GM19035 (cell line): ENCODE measurements around the gene HADHB.

Experiments used
- ATAC-seq: cut with Tn5 transposase; IDR thresholded peaks from one replicate; pipeline ENCODE4 v1.9.1; 2021; ENCODE audit not compliant: unreplicated experiment

The HADHB gene

DNA sequence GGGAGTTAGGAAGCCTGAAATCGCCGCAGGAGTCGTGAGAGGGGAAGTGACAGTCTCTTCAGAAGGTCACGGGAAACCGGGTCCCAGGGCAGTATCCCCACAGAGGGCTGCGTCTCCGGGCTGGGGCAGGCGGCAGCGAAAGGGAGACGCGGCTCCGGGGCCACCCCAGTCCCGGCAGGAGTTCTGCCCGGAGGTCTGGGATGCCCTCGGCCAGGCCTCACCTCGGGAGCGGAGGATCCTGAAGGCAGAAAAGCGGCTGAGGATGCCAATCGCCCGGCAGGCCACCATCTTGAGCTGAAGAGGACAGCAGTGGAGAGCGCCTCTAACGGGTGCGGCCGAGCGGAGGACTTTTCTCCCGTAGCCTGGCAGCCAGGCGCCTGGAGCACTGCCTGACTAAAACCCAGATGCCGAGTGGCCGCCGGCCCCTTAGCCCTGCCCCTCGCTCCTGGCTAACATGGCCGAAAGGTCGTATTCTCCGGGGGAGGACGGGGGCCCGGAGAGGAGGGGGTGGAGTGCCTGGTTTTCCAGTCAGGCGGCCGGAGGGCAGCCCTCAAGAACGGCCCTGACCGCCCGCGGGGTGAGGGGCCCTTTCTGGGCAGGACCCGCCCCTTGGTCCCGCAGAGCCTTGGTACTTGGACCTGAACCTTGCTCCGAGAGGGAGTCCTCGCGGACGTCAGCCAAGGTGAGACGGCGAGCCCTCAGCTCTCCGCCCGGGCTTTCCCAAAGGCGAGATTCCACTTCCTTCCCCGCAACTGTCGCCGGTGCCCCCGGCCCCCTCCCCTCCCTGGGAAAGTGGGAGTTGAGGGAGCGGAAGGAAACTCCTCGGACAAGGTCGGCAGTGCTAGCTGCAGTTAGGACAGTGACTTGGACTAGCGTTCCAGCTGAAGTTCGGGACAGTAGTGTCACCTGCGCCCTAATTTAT, at the start of gene HADHB, which contains the start of gene HADHA:
Gene HADHB (plus strand): TSS at position 631 of the 922 bp plus-strand sequence. CDS start 9,316 bp downstream, outside the sequence.
Gene HADHA (minus strand): TSS at position 324 of the 922 bp plus-strand sequence. CDS start 36 bp downstream, at position 288.
- peak; percentile 69 for ATAC-seq

DNA sequence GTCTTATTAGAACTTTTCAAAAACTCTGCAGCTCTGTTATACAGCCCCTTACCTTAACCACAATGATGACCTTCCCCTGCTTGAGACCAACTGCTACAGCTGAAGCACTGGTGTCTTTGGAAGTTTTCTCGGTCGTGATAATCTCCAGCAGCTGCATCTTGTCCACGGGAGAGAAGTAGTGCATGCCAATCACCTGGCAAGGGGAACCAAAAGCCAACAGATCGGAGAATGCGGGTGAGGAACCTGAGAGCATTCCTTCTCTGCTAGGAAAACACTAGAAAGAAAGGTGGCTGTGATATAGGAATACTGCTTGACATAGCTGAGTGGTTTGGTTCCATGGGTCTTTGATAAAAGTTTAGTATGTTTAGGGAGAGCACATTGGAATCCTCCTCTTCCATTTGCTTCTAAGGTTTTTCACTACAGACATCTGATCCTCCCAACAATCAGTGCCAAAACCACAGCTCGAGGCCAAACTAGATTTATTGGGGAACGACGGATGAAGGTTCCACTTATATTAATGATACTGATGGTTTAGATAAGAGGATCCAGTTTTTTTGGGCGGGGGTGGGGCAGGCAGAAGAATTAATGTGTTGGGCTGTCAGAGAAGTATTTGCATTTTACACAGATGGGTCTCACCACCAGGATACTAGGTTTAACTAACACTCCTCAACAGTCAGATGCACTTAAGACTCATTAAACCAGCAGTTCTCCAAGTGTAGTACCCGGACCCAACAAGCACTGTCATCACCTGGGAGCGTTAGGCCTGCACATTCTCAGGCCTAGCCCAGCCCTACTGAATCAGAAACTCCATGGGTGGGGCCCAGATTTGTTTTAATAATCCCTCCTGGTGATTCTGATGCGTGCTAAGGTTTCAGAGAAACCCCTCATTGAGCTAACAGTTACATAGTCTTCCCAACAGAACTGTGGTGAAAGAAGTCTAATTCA, 49.4 kb upstream of the HADHB start:
- ATAC-seq, result no peak

GRCh38 chr2:26196683-26197418, 47.9 kb upstream of the HADHB start:
- no peak for ATAC-seq

- no peak for ATAC-seq
Measured at GRCh38 chr2:26197516-26197915, 47.2 kb upstream of the HADHB start.

GRCh38 chr2:26202981-26203490, 41.7 kb upstream of the HADHB start:
- no peak for ATAC-seq

DNA sequence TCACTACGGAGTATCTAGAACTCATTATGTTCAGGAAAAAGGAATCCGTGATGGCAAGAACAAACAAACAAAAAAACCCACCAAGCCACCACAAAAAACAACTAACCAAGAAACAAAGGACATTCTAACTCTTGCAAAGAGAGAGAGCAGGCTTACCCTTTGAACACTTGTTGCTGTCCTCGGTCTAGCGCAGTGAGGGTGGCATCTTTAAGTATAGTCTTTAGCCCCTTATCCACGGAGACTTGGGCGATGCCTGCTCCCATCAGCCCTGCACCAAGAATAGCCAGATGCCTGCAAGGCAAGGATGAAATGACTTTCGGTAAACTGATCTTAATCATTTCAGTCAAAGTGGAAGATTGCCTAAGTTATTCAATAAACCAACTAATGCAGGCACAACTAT, 40.8 kb upstream of the HADHB start:
- ATAC-seq, result no peak

- ATAC-seq, result no peak
Measured at GRCh38 chr2:26212011-26212410, 32.7 kb upstream of the HADHB start.

DNA sequence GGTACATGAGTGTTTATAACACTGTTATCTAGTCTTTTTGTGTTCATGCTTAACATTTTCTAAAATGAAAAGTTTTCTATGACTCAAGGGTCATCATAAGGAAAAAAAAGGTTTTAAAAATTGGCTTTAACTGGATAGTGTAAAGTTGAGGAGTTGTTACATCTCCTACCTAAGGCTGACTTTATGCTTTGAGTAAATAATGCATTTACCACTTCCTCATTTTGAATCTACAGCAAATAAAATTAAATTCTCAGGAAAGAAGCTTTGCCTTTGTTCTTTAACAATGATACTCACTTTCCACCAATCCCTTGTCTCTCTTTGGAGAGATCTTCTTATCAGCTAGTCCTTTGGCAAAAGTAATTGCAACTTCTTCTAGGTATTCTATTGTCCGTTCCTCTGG, 30.0 kb upstream of the HADHB start:
- ATAC-seq, result no peak

GRCh38 chr2:26215833-26216232, 28.9 kb upstream of the HADHB start:
- no peak for ATAC-seq

- no peak for ATAC-seq
Measured at GRCh38 chr2:26216587-26216986, 28.2 kb upstream of the HADHB start.

DNA sequence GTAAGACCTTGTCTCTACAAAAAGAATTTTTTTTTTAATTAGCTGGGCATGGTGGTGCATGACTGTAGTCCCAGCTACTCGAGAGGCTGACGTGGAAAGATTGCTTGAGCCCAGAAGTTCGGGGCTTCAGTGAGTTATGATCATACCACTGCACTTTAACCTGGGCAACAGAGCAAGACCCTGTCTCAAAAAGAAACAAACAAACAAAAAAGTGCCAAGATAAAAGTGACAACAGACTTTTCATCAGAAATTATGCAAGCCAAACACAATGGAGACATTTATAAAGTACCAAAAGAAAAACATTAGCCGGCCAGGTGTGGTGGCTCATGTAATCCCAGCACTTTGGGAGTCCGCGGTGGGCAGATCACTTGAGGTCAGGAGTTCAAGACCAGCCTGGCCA, 27.0 kb upstream of the HADHB start:
- ATAC-seq, result no peak

- ATAC-seq, result no peak
Measured at GRCh38 chr2:26223018-26223417, 21.7 kb upstream of the HADHB start.

GRCh38 chr2:26224095-26224494, 20.6 kb upstream of the HADHB start:
- no peak for ATAC-seq

GRCh38 chr2:26229595-26229994, 15.1 kb upstream of the HADHB start:
- no peak for ATAC-seq

DNA sequence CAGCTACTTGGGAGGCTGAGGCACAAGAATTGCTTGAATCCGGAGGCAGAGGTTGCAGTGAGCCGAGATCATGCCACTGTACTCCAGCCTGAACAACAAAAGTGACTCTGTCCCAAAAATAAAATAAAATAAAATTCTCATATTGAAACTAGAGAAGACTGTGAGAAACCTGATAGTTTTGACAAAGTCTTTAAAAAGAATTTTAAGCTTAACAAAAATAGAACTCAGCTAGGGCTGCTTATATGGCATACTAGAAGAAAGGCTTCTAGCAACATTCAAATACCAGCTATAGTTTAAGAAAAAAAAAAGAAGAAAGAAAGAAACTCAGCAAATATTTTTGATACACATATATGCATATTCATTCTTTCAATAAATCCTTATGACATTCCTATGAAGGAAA, 13.9 kb upstream of the HADHB start:
- no peak for ATAC-seq

DNA sequence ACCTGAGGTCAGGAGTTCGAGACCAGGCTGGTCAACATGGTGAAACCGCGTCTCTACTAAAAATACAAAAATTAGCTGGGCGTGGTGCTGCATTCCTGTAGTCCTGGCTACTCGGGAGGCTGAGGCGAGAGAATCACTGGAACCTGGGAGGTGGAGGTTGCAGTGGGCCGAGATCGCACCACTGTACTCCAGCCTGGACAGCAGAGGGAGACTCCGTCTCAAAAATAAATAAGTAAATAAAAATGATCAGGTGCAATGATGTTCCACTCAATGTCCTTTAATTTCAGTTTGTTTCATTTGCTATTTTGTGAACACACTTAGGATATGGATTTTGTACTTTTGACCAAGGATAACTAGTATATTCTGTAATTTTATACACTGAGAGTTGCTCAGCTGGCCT, 9.7 kb upstream of the HADHB start:
- no peak for ATAC-seq

GRCh38 chr2:26237868-26238267, 6.9 kb upstream of the HADHB start:
- no peak for ATAC-seq

- ATAC-seq, result no peak
Measured at GRCh38 chr2:26238311-26238958, 6.3 kb upstream of the HADHB start.

GRCh38 chr2:26241928-26242436, 2.8 kb upstream of the HADHB start:
- ATAC-seq, result no peak
